ENCODE measurements around the gene GPHB5.

The GPHB5 gene

GRCh38 chr14:63277591-63278183 lies 41.0 kb downstream of the GPHB5 start:
- no peaks in the 10 kb centered on the region for H3F3A ChIP-seq (ENCODE audit: insufficient read depth, low read length)
- H3K9me2 ChIP-seq (replicated peaks; ENCODE audit: insufficient read depth, low read length): no peaks in the 10 kb centered on the region
- H3K4me2 ChIP-seq (ENCODE audit: low read depth, low read length): no peak overlapping the region

GRCh38 chr14:63276492-63277342 lies 42.0 kb downstream of the GPHB5 start:
- Histone ChIP-seq H3K4me3 (ENCODE audit: low read length) (no peak overlapping the region), H3K9ac (ENCODE audit: low read length) (no peak overlapping the region), H4K20me1 (ENCODE audit: insufficient read depth, low read length) (no peaks in the 10 kb centered on the region), H3K27ac (ENCODE audit: low read length) (no peak overlapping the region), H3K27me3 (replicated peaks; ENCODE audit: insufficient read depth, low read length) (no peaks in the 10 kb centered on the region), H2AFZ (ENCODE audit: low read length) (no peak overlapping the region), H3K36me3 (replicated peaks; ENCODE audit: insufficient read depth, low read length) (no peaks in the 10 kb centered on the region), H3F3A (ENCODE audit: insufficient read depth, low read length) (no peaks in the 10 kb centered on the region), H3K79me2 (ENCODE audit: low read length) (no peaks in the 10 kb centered on the region), H3K4me1 (ENCODE audit: low read length) (no peaks in the 10 kb centered on the region), H3K9me2 (replicated peaks; ENCODE audit: insufficient read depth, low read length) (no peaks in the 10 kb centered on the region), H3K9me3 (replicated peaks; ENCODE audit: insufficient read depth, low read length) (no peaks in the 10 kb centered on the region), H3K4me2 (ENCODE audit: low read depth, low read length) (no peak overlapping the region)
- DNase-seq: no peak
- TF ChIP-seq EZH2 (optimal IDR thresholded peaks at IDR 0.05; ENCODE audit: low read depth, low read length) (no peak), CTCF (IDR thresholded peaks at IDR 0.05; ENCODE audit: low read length) (peak; percentile 60)

More at GRCh38 chr14:63277591-63278183, 41.0 kb downstream of the GPHB5 start:
- Histone ChIP-seq H3K4me3 (ENCODE audit: low read length) (no peak overlapping the region), H3K79me2 (ENCODE audit: low read length) (no peaks in the 10 kb centered on the region), H3K9me3 (replicated peaks; ENCODE audit: insufficient read depth, low read length) (no peaks in the 10 kb centered on the region), H3K9ac (ENCODE audit: low read length) (no peak overlapping the region), H4K20me1 (ENCODE audit: insufficient read depth, low read length) (no peaks in the 10 kb centered on the region), H3K27ac (ENCODE audit: low read length) (no peak overlapping the region), H3K4me1 (ENCODE audit: low read length) (no peaks in the 10 kb centered on the region), H3K36me3 (replicated peaks; ENCODE audit: insufficient read depth, low read length) (no peaks in the 10 kb centered on the region), H2AFZ (ENCODE audit: low read length) (no peak overlapping the region), H3K27me3 (replicated peaks; ENCODE audit: insufficient read depth, low read length) (no peaks in the 10 kb centered on the region)
- DNase-seq: no peak
- no peak for TF ChIP-seq EZH2phosphoT487 (IDR thresholded peaks at IDR 0.05; ENCODE audit: low read length)
- TF ChIP-seq CTCF (IDR thresholded peaks at IDR 0.05; ENCODE audit: low read length): no peak
- no peak for TF ChIP-seq EZH2 (optimal IDR thresholded peaks at IDR 0.05; ENCODE audit: low read depth, low read length)

- no peak overlapping the region for H3K4me2 ChIP-seq (ENCODE audit: low read depth, low read length)
- no peak overlapping the region for H2AFZ ChIP-seq (ENCODE audit: low read length)
- no peaks in the 10 kb centered on the region for H3K9me3 ChIP-seq (replicated peaks; ENCODE audit: insufficient read depth, low read length)
- no peaks in the 10 kb centered on the region for H4K20me1 ChIP-seq (ENCODE audit: insufficient read depth, low read length)
- H3K4me3 ChIP-seq (ENCODE audit: low read length): no peak overlapping the region
- TF ChIP-seq EZH2 (optimal IDR thresholded peaks at IDR 0.05; ENCODE audit: low read depth, low read length) (no peak), CTCF (IDR thresholded peaks at IDR 0.05; ENCODE audit: low read length) (no peak), EZH2phosphoT487 (IDR thresholded peaks at IDR 0.05; ENCODE audit: low read length) (no peak)
- H3F3A ChIP-seq (ENCODE audit: insufficient read depth, low read length): no peaks in the 10 kb centered on the region
- DNase-seq: no peak
- no peaks in the 10 kb centered on the region for H3K27me3 ChIP-seq (replicated peaks; ENCODE audit: insufficient read depth, low read length)
- no peaks in the 10 kb centered on the region for H3K9me2 ChIP-seq (replicated peaks; ENCODE audit: insufficient read depth, low read length)
- H3K9ac ChIP-seq (ENCODE audit: low read length): no peak overlapping the region
- H3K4me1 ChIP-seq (ENCODE audit: low read length): no peaks in the 10 kb centered on the region
- H3K79me2 ChIP-seq (ENCODE audit: low read length): no peaks in the 10 kb centered on the region
- H3K36me3 ChIP-seq (replicated peaks; ENCODE audit: insufficient read depth, low read length): no peaks in the 10 kb centered on the region
- no peak overlapping the region for H3K27ac ChIP-seq (ENCODE audit: low read length)
Observed at GRCh38 chr14:63276016-63276415, 42.7 kb downstream of the GPHB5 start.
